PC-9 (cell line): Measurements from ENCODE around the gene ADARB2.

Experiments used
- CTCF ChIP-seq: fragments of 200-600 bp; sonication (generic); conservative IDR thresholded peaks from 2 replicates; pipeline ENCODE4 v1.6.1; 2017; ENCODE audit warnings: mixed run types, antibody characterized with exemption, mild to moderate bottlenecking, moderate library complexity
- EZH2 ChIP-seq: fragments of 200-600 bp; sonication (generic); IDR thresholded peaks from 2 replicates; pipeline ENCODE4 v1.8.0; 2017; ENCODE audit warnings: antibody characterized with exemption, low read depth

- TF ChIP-seq CTCF (no peak), EZH2 (no peak)
These were observed 63.6 kb downstream of the ADARB2 start for GRCh38 chr10:1673568-1674345.
